Adrenal gland (tissue), 12 donors: ENCODE results near the gene IL25. TPM values are rescaled to one million over a fixed set of nuclear protein-coding genes. Genes with fewer than 3 reads are reported as not detected.

Source experiments
- DNase-seq, 7 donors: peaks; one replicate each; pipeline ENCODE4 v3.0.0-alpha.2; 2019 to 2020
- H3K27ac ChIP-seq, 5 donors: fragments of 200-600 bp; sonication (generic) in 4 of 5; 1 replicate in 3 of 5; 2 replicates in 2 of 5; pipeline versions ENCODE4 v1.5.1 to v1.8.0; 2016 to 2020; ENCODE audit warnings: mild to moderate bottlenecking in 1 of 5
- H3K27me3 ChIP-seq: fragments of 200-600 bp; 2 replicates; pipeline ENCODE4 v1.8.0; 2021
- H3K36me3 ChIP-seq, 2 donors: fragments of 200-600 bp; replicated peaks in 1 of 2; 1 replicate in 1 of 2; 2 replicates in 1 of 2; pipeline versions ENCODE4 v1.5.1 to v1.8.0; 2018 to 2022
- H3K4me1 ChIP-seq, 2 donors: fragments of 200-600 bp; replicated peaks in 1 of 2; 1 replicate in 1 of 2; 2 replicates in 1 of 2; pipeline versions ENCODE4 v1.5.1 to v1.8.0; 2018 to 2021
- H3K4me3 ChIP-seq, 4 donors: fragments of 200-600 bp; sonication (generic) in 3 of 4; one replicate each; pipeline ENCODE4 v1.5.1; 2016 to 2018
- H3K9me3 ChIP-seq, 3 donors: fragments of 200-600 bp; sonication (generic) in 1 of 3; replicated peaks in 1 of 3; 1 replicate in 2 of 3; 2 replicates in 1 of 3; pipeline versions ENCODE4 v1.5.1 to v1.8.0; 2016 to 2021
- CTCF ChIP-seq, 6 experiments: fragments of 450-650 bp in 4 of 6; fragments of 200-600 bp in 2 of 6; sonication (generic) in 1 of 6; IDR thresholded peaks; 1 replicate in 5 of 6; 2 replicates in 1 of 6; pipeline versions ENCODE4 v1.5.1 to v1.8.0; 2016 to 2021; ENCODE audit warnings: antibody characterized with exemption in 6 of 6, mild to moderate bottlenecking in 2 of 6, moderate library complexity in 1 of 6
- POLR2A ChIP-seq, 2 donors: fragments of 450-650 bp; IDR thresholded peaks; one replicate each; pipeline ENCODE4 v1.6.1; 2017; ENCODE audit warnings: antibody characterized with exemption in 2 of 2, mild to moderate bottlenecking in 2 of 2, moderate library complexity in 1 of 2
- WGBS, 4 donors: extraction: QIAGEN DNeasy Blood & Tissue Kit in 2 of 4; methylation state at CpG; one replicate each; pipeline versions ENCODE4 v1.1.5 to v1.1.7; 2013 to 2017; 5-methylcytosine and 5-hydroxymethylcytosine counted together
- intact Hi-C, 2 donors: fragments of 100-400 bp; cut with DNase I; formaldehyde crosslinking; loops; one replicate each; pipeline versions ENCODE4 v1.14.1 to v1.15.0; 2022 to 2023
- polyA plus RNA-seq, 3 donors: library from polyadenylated mRNA; stranded (reverse); fragments of 200-250 nt in 2 of 3; fragments of 350-450 nt in 1 of 3; fragmentation: Illumina TruSeq in 1 of 3; extraction: RNeasy Lipid Tissue Mini Kit (QIAGEN cat#74804) in 1 of 3; gene quantifications; one replicate each; pipeline ENCODE4 v1.2.3, GENCODE V29; 2013 to 2014
- total RNA-seq, 9 donors: library from RNA; depleted of rRNA in 4 of 9; stranded (reverse); fragments of >200 nt in 4 of 9; fragments of 120-200 nt in 1 of 9; fragmentation: NEBNext Ultra II Directional in 1 of 9; extraction: Animal tissue kit (Norgen Biotek cat#: 25700) in 1 of 9; gene quantifications; one replicate each; pipeline versions ENCODE4 v1.1.0 to v1.2.4, GENCODE V29; 2013 to 2023
- donor health status: healthy with polysubstance abuse.
- donor health status: Bipolar disorder and iron deficiency.
- donor health status: DM: yes; HTN: yes; CAD: no.
- donor health status: DM: no; HTN: no; CAD: no.
- donor health status: DM: no; HTN: no; CAD: no.
- donor health status: DM: yes; HTN: yes; CAD: no.

IL25 gene
- total and polyA plus RNA-seq, 12 donors, result 0.10 TPM; not detected in 11

- WGBS, 4 donors, result 62 to 65% (median 64%) methylated on average over 7 of the region's 7 CpGs
- no peaks in the 10 kb centered on the region for H3K4me1 ChIP-seq
- H3K27me3 ChIP-seq, result no peaks in the 10 kb centered on the region
- no peak for DNase-seq
- no peaks in the 10 kb centered on the region for H3K9me3 ChIP-seq
- H3K4me3 ChIP-seq, result no peak overlapping the region
- intact Hi-C loops, result no loop called here
- H3K36me3 ChIP-seq, result no peaks in the 10 kb centered on the region
- no peak overlapping the region for H3K27ac ChIP-seq
- TF ChIP-seq POLR2A (IDR thresholded peaks at IDR 0.05) (no peak), CTCF (IDR thresholded peaks at IDR 0.05) (no peak)
Observed at GRCh38 chr14:23403139-23403438, 30.5 kb downstream of the IL25 start.

GRCh38 chr14:23403908-23404307 lies 31.3 kb downstream of the IL25 start:
- H3K4me3 ChIP-seq, result no peak overlapping the region

GRCh38 chr14:23404331-23404900 lies 31.8 kb downstream of the IL25 start:
- Histone ChIP-seq H3K27me3 (no peaks in the 10 kb centered on the region), H3K4me1 (no peaks in the 10 kb centered on the region), H3K27ac (no peak overlapping the region), H3K36me3 (no peaks in the 10 kb centered on the region), H3K9me3 (no peaks in the 10 kb centered on the region), H3K4me3 (no peak overlapping the region)
- TF ChIP-seq CTCF (IDR thresholded peaks at IDR 0.05) (no peak), POLR2A (IDR thresholded peaks at IDR 0.05) (no peak)
- intact Hi-C loops, result no loop called here
- DNase-seq, result no peak
- WGBS, 4 donors, result 83 to 90% (median 87%) methylated on average over 6 to 14 of the region's 14 CpGs

More at GRCh38 chr14:23403908-23404307, 31.3 kb downstream of the IL25 start:
- Histone ChIP-seq H3K36me3 (no peaks in the 10 kb centered on the region), H3K27ac (no peak overlapping the region), H3K9me3 (no peaks in the 10 kb centered on the region), H3K27me3 (no peaks in the 10 kb centered on the region), H3K4me1 (no peaks in the 10 kb centered on the region)
- no peak for TF ChIP-seq CTCF (IDR thresholded peaks at IDR 0.05)
- intact Hi-C loops, result no loop called here
- no peak for DNase-seq
- WGBS, 4 donors, result 65 to 79% (median 77%) methylated on average over 4 of the region's 4 CpGs

GRCh38 chr14:23405096-23405495 lies 32.5 kb downstream of the IL25 start:
- TF ChIP-seq POLR2A (IDR thresholded peaks at IDR 0.05), result no peak
- TF ChIP-seq CTCF (IDR thresholded peaks at IDR 0.05), result no peak
- intact Hi-C loops, result no loop called here
- no peaks in the 10 kb centered on the region for H3K27me3 ChIP-seq
- no peak for DNase-seq
- H3K9me3 ChIP-seq, result no peaks in the 10 kb centered on the region
- no peaks in the 10 kb centered on the region for H3K36me3 ChIP-seq
- H3K4me1 ChIP-seq, result no peaks in the 10 kb centered on the region
- no peak overlapping the region for H3K4me3 ChIP-seq
- H3K27ac ChIP-seq, result no peak overlapping the region
- WGBS, 4 donors, result 77 to 89% (median 83%) methylated on average over 10 of the region's 10 CpGs
